ENCODE results near the gene BIN2.

DNA sequence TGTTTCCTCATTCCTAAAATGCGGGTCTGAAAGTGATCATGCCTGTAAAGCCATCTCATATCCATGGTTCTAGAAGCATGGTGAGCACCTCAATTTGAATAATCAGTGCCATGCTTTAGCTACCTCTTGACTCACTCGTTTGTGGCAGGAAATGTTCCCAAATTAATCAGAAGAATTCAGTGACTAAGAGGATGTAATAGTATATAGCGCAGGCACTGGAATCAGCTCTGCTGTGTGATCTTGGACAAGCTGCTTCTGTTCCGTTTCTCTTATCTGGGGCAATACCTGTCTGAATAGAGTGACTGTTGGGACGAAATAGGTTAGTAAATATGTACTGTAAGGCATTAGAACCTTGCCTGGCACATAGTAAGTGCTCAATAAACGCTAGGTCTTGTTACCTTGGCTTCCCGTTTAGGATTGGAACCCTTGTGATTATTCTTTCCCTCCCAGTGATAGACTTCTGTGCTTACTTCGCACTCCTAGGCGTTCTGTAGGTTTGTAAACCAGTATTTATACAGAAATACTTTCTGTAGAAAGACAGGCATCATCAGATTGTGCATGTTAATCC lies 52.9 kb downstream of the BIN2 start:
- TF ChIP-seq, protein P1, sequence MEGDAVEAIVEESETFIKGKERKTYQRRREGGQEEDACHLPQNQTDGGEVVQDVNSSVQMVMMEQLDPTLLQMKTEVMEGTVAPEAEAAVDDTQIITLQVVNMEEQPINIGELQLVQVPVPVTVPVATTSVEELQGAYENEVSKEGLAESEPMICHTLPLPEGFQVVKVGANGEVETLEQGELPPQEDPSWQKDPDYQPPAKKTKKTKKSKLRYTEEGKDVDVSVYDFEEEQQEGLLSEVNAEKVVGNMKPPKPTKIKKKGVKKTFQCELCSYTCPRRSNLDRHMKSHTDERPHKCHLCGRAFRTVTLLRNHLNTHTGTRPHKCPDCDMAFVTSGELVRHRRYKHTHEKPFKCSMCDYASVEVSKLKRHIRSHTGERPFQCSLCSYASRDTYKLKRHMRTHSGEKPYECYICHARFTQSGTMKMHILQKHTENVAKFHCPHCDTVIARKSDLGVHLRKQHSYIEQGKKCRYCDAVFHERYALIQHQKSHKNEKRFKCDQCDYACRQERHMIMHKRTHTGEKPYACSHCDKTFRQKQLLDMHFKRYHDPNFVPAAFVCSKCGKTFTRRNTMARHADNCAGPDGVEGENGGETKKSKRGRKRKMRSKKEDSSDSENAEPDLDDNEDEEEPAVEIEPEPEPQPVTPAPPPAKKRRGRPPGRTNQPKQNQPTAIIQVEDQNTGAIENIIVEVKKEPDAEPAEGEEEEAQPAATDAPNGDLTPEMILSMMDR (conservative IDR thresholded peaks at IDR 0.05; ENCODE audit: low read depth, low read length), result no peak
- no peak for TF ChIP-seq POLR2A (IDR thresholded peaks at IDR 0.05; ENCODE audit: low read depth, low read length)

Data from IMR-90 (cell line).